GM19351 (cell line): ENCODE measurements around the gene LTK.

ENCODE experiments used
- ATAC-seq: cut with Tn5 transposase; IDR thresholded peaks from one replicate; pipeline ENCODE4 v1.9.1; 2021; ENCODE audit warnings: mild to moderate bottlenecking, moderate library complexity; ENCODE audit not compliant: unreplicated experiment

The LTK gene

DNA sequence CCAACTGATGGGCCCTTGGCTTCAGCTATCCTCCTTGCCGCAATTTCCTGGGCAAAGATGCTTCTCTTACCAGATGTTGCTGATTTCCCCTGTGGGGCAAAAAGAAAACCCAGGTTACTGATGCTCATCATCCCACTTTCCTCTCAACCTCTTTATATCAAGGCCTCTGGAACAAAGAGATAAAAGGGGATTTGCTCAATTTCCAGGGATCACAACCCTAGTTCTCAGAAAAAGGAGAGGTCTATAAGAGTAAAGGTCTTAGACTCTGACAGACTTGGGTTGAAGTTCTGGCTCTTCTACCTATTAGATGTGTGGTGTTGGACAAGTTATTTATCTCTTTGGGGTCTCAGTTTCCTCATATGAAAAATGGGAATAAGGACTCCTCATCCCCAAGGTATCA lies 21.9 kb upstream of the LTK start:
- no peak for ATAC-seq

DNA sequence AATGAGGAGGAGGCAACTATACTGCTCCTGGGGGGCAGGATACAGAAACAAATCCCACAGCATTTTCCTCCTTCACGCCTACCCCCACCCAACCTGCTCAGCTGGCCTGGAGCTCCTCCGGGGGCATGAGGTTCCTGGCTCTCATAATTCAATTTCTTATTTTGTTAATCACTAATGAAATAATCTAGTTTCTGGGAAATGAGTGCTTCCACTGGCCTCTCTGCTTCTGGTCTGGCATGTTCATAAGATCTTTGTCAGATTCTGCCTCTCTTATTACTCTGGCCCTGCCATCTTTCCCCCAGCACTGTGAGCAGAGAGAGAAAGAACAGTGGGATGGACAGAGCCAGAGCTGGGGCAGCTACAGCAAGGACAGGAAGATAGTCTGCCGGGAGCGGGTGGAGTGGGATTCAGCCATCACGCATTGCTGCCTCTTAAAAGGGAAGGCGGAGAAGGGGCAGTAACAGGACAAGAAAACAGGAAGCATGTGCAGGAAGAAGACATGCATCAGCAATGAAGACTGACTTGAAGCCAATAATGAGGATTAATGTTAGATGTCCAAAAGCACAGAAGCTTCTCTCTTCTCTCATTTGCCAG lies 16.8 kb upstream of the LTK start:
- ATAC-seq: no peak

- ATAC-seq: no peak
Observed at GRCh38 chr15:41523097-41523496, 9.5 kb upstream of the LTK start.

DNA sequence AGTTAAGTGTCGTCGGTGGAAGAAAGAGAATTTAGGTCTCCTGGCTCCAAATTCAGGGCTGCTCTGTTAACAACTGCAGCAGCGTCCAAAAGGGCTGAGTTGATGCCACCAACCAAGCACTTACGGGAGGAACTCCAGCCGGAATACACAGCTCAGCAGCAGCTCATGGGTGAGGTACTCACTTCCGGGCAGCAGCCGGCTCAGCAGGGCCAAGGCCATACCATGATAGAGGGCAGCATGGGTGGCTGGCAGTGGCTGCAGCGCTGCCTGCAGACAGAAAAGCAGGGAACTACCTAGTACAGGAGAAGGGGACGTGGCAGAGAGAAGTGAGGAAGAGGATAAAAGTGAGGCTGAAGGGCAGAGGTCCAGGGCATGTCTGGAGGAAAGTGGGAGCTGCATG lies 8.0 kb upstream of the LTK start:
- no peak for ATAC-seq

GRCh38 chr15:41520636-41521035 lies 7.0 kb upstream of the LTK start:
- ATAC-seq: no peak

- ATAC-seq: no peak
Observed at GRCh38 chr15:41517895-41518449, 4.3 kb upstream of the LTK start.

DNA sequence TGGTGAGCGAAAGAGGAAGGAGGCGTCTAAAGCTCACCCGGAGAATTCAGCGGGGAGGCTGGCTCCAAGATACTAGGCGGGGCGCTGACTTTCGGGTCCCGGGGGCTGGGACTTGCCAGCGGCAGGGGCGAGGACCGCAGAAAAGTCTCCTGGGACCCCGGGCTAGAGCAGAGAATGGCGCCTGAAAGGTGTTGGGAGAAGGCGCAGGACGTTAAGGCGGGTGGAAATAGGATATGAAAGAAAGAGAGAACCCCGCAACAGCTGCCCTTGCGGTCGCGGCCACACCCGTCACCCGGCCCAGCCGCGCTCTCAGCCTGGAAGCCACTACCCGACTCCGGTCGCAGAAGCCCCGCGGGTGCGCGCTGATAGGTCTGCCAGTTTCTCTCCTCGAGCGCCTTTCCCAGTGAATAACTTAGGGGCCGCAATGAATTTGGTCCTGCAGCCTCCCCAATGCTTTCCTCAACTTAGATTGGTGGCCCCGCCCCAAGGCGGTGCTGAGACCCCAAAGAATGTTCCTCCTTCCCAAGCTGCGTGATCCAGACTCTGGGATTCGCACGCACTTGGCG lies 604 bp downstream of the LTK start:
- no peak for ATAC-seq

DNA sequence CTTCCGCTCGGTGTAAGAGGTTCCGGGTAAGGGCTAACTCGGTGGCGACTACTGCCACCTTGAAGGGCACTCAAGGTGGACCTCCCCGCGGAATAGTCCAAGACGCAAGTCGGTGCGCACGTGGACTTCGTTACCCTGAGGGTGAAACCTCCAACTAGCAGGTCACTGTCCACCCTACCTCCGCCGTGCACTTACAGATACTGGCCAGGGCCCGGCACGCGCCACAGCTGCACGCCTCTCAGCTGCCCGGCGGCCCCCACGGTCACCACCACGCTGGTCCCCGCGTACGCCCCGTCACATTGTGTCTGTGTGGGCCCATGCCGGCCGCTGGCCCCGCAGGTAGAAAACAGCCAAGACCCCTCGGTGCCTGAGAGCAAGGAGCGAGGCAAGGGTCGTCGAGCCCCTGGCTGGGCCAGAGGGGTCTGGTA lies 1.1 kb downstream of the LTK start:
- no peak for ATAC-seq

- no peak for ATAC-seq
Observed at GRCh38 chr15:41511899-41512369, 1.7 kb downstream of the LTK start.

DNA sequence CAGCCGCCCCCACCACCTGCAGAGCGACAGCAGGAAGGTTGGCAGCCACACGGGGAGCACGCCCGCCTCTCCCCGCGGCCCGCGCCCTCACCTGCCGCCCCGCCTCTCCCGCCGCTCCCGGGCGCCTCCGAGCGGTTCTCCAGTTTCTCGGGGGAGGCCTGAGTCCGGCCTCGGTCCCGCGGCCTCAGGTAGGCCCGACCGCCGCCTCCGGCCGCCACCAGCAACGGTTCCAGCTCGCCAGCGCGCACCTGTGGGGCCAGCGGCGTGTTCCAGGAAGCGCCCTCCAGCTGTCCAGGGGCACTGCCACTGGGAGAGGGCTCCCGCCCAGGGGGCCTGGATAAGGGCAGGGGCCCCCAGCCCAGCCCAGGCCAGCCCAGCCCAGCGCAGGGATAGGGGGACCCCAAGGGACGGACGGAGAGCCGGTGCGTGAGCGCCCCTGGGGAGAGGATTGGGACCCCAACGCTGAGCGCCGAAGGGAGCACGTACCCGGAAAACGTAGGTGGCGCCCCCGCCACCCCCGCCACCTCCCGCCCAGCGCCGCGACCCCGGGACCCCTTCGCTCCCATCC lies 2.2 kb downstream of the LTK start:
- ATAC-seq: no peak

GRCh38 chr15:41510728-41511127 lies 2.9 kb downstream of the LTK start:
- ATAC-seq: no peak

DNA sequence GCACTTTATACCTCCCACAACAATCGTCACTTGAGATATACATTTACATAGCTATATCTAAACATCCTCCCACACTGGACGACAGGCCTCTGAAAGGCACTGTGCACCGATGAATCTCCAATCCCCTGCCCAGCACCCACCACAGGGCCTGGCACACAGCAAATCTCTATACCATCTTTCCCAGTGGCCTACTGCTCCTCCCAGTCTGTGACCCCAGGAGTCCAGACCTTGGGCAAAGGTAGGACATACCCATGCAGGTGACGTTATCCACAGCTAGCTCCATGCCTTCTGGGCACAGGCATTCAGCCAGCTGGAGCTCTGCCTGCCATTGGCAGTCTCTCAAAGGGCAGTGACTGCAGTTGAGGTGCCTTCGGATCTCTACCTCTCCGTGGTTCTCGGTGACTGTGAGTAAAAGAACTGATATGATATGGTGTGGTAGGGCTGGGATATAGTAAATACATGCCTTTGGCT lies 5.8 kb downstream of the LTK start:
- no peak for ATAC-seq

DNA sequence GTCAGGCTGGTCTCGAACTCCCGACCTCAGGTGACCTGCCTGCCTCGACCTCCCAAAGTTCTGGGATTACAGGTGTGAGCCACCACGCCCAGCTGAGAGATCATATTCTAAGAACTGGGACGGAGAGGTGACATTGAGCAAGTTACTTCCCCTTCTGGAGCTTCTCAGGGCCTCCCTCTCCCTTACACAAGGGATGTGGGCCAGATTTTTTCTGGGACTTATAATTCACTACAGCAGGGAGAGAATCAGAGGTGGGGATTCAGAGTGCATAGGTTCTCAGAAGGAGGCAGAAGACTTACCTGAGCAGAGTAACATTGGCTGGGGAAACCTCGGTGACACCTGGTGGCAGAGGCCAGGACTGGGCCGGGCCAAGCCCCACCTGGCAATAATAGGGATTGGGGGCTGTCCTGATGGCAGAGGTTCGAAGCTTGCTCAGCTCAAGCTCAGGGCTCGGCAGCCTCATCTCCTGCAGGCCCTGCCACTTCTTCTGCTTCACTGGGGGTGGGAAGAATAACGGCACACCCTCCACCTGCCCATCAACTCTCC lies 6.8 kb downstream of the LTK start:
- ATAC-seq: no peak

GRCh38 chr15:41505776-41506175 lies 7.9 kb downstream of the LTK start:
- no peak for ATAC-seq

DNA sequence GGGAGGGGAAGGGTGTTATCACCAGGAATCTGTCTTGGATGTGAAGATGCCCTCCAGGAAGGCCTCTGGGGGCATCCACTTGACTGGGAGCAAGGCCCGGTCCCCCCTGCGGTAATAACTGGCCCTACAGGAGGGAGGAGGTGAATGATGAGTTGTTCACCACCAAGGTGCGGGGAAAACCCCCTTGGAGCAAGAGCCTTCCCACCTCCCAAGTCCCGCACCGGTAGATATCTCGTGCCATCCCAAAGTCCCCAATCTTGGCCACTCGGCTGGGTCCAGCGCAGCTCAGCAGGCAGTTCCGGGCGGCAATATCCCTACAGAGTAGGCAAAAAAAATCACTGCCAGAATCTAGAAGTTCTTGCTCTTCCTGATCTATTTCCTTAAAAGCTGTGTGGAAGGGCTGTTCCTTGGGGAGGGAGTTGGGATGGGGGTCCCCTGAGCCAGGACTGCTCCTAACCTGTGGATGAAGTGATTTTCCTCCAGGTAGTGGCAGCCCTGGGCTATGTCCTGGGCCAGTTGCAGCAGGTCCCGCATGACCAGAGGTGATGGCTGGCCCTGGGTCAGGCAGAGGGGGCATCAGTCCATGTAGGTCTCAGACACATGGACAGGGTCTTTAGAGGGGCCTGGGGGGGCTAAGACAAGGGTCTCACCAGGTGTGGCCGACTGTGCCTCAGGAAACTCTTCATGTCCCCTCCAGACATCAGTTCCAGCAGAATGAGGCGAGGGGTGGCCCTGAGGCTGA lies 8.7 kb downstream of the LTK start:
- ATAC-seq: no peak

DNA sequence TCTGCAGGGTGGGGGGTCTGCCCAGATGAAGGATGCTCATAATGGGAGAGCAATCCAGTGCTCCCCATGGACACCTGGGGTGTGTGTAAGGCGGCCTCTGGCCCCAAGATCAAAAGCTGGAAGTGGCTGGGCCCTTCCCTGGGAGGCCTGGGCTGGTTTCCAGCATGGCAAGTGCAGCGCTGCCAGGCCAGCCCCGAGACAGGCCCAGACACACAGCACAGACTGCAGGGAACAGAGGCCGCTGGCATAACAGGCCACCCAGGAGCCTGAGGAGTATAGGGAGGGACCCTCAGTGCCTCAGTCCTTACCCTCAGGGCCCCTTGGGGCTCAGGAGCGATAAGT lies 10.0 kb downstream of the LTK start:
- no peak for ATAC-seq

DNA sequence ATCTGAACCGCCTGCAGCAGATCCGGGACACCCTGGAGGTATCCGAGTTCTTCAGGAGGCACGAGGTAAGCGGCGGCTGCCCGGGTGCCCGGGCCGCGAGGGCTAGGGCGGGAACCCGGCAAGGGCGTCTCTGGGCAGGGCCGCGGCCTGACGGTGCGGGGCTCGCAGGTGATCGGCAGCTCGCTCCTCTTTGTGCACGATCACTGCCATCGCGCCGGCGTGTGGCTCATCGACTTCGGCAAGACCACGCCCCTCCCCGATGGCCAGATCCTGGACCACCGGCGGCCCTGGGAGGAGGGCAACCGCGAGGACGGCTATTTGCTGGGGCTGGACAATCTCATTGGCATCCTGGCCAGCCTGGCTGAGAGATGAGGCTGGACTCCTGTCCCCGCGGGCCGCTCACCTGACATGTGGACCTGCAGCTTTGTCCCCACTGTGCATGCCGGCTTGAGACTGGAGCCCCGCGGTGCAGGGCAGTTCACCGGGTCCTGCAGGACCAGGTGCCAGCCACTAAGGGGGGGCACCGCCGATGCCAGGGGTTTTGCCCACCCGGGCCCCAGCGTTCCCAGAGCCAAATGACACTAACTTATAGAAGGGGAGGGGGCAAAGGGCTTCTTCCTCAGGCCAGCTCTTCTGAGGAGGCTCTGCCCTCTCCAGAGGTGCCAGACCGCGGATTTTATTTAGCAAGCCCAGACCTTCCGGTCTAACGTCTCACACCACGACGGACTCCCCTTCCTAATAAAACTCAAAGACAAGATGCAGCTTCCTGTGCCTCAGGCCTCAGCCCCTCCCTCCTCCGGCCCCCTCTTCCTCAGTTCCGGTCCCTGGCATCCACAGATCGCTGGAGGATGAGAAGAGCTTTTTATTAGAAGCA lies 10.6 kb downstream of the LTK start:
- ATAC-seq: no peak

- no peak for ATAC-seq
Observed at GRCh38 chr15:41501931-41502794, 11.5 kb downstream of the LTK start.

DNA sequence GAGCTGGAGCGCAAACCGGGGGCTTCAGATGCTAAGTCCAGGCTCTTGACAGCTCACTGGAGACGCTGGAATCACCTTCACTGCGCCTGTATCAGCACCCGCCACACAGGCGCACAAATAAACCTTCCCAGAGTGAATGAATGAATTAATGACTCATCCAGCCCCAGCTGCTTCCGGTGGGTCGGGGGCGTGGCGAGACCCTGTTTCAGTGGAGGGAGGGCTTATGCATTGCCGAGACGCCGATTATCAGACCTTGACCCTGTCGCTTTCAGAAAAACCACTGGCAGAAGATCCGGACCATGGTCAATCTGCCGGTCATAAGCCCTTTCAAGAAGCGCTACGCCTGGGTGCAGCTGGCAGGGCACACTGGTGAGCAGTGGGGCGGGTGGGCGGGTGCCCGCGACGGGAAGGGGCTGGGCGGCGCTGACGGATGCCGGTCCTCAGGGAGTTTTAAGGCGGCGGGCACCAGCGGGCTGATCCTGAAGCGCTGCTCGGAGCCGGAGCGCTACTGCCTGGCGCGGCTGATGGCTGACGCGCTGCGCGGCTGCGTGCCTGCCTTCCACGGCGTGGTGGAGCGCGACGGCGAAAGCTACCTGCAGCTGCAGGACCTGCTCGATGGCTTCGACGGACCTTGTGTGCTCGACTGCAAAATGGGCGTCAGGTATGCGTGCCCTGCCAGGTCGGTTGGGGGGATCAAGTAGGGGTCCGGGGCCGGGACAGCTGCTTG lies 12.3 kb downstream of the LTK start:
- no peak for ATAC-seq
